Measurements from ENCODE around the gene MBOAT2. TPM values are rescaled to one million over a fixed set of nuclear protein-coding genes. Genes with fewer than 3 reads are reported as not detected.

The MBOAT2 gene
- total RNA-seq, 1 donor from 2014 or later, result 1.7 TPM

DNA sequence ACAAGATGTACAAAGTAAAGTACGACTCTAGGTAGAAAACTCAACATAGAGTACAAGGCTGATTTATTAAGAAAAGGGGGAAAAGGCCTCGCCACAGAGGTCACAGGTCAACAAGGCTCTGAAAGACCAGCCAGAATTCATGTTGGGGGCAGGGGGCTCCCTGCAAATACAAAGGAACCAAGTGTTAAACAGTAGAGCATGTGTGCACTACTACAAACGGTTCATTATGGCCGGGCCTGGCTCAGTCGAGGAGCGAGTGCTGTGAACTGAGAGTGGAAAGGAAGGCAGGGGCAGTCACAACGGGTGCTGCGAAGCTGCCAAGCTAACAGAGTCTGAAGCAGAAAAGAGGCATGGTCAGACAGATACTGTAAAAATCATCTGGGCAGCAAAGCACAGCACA lies 77.1 kb downstream of the MBOAT2 start:
- DNase-seq (no peak), ATAC-seq (ENCODE audit: low read depth) (no peak)
- Mint-ChIP-seq H3K27ac (no peak overlapping the region), H3K9me3 (peaks cover 4% of the 10 kb centered on the region), H3K4me3 (no peak overlapping the region), H3K27me3 (no peaks in the 10 kb centered on the region), H3K4me1 (no peaks in the 10 kb centered on the region), H3K36me3 (ENCODE audit: low read depth) (no peaks in the 10 kb centered on the region)
- ChIA-PET CTCF (no interaction called here), POLR2A (no interaction called here)
- intact Hi-C loops (cut with micrococcal nuclease), result no loop called here
- TF ChIP-seq, protein P1, sequence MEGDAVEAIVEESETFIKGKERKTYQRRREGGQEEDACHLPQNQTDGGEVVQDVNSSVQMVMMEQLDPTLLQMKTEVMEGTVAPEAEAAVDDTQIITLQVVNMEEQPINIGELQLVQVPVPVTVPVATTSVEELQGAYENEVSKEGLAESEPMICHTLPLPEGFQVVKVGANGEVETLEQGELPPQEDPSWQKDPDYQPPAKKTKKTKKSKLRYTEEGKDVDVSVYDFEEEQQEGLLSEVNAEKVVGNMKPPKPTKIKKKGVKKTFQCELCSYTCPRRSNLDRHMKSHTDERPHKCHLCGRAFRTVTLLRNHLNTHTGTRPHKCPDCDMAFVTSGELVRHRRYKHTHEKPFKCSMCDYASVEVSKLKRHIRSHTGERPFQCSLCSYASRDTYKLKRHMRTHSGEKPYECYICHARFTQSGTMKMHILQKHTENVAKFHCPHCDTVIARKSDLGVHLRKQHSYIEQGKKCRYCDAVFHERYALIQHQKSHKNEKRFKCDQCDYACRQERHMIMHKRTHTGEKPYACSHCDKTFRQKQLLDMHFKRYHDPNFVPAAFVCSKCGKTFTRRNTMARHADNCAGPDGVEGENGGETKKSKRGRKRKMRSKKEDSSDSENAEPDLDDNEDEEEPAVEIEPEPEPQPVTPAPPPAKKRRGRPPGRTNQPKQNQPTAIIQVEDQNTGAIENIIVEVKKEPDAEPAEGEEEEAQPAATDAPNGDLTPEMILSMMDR (IDR thresholded peaks at IDR 0.05), result no peak

DNA sequence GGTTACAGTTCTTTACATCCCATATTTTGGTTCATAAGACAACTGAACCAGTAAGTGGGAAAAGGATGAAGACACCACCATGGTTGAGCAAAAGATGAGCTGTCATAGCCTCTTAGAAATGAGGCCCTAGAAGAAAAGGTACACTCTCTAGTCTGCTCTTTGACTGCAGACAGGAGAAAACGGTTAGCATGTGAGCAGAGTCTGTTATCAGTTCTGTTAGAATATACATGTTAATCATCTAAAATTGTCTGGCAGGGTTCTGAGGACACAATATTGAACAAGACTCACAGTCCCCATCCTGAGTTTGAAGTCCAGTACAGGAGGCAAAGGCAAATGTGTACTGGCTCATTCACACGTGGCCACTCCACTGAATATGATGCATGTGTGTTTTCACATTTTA lies 78.1 kb downstream of the MBOAT2 start:
- Mint-ChIP-seq H3K27me3 (no peaks in the 10 kb centered on the region), H3K36me3 (ENCODE audit: low read depth) (no peaks in the 10 kb centered on the region), H3K4me3 (no peak overlapping the region), H3K9me3 (peaks cover 4% of the 10 kb centered on the region), H3K27ac (no peak overlapping the region), H3K4me1 (no peaks in the 10 kb centered on the region)
- intact Hi-C loops (cut with micrococcal nuclease), result no loop called here
- ChIA-PET CTCF (no interaction called here), POLR2A (no interaction called here)
- TF ChIP-seq, protein P1 (IDR thresholded peaks at IDR 0.05), result no peak
- no peak for ATAC-seq (ENCODE audit: low read depth)
- DNase-seq, result no peak

DNA sequence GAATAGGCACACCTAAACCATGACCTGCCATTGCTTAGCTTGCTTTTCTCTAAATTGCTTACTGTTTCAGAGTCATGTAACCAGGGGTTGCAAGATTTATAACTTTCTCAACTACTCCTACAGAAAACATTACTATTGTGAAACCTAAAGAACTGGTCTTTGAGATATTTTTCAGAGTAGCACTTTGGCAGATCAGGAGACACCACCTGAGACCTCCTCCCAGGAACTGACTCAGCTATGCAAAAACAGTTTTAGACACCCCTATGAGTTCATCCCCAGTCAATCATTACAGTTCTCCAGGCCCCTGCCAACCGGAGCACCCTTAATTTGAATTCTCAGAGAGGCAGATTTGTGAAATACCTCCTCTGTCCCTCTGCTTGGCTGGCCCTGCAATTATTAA lies 80.3 kb downstream of the MBOAT2 start:
- ChIA-PET POLR2A (no interaction called here), CTCF (no interaction called here)
- Mint-ChIP-seq H3K9me3 (no peaks in the 10 kb centered on the region), H3K27me3 (no peaks in the 10 kb centered on the region), H3K27ac (no peak overlapping the region), H3K36me3 (ENCODE audit: low read depth) (no peaks in the 10 kb centered on the region), H3K4me3 (no peak overlapping the region), H3K4me1 (no peaks in the 10 kb centered on the region)
- TF ChIP-seq, protein P1 (IDR thresholded peaks at IDR 0.05), result no peak
- intact Hi-C loops (cut with micrococcal nuclease), result no loop called here
- no peak for DNase-seq
- no peak for ATAC-seq (ENCODE audit: low read depth)

DNA sequence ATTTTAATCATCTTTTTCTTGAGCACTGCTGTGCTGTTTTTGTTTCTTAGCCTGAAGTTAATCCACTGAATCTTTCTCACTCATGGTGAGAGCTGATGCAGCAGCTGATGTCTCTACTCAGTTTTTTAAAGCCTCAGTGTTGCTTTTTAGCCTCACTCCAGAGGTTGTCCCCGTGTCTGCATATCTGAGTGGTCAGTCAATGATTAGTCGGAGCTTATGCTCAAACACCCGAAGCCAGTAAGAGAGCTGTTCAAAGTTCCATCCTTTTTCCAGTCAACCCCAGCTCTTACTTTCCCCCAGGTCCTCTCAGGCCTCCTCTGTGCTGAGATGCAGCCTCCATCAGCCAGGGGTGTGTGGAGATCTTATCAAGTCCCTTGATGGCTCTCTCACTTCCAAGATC lies 81.1 kb downstream of the MBOAT2 start:
- intact Hi-C loops (cut with micrococcal nuclease), result no loop called here
- ChIA-PET POLR2A (no interaction called here), CTCF (no interaction called here)
- TF ChIP-seq, protein P1 (IDR thresholded peaks at IDR 0.05), result no peak
- Mint-ChIP-seq H3K36me3 (ENCODE audit: low read depth) (no peaks in the 10 kb centered on the region), H3K4me1 (no peaks in the 10 kb centered on the region), H3K4me3 (no peak overlapping the region), H3K27ac (no peak overlapping the region), H3K27me3 (no peaks in the 10 kb centered on the region), H3K9me3 (no peaks in the 10 kb centered on the region)
- ATAC-seq (ENCODE audit: low read depth), result no peak
- DNase-seq, result no peak

DNA sequence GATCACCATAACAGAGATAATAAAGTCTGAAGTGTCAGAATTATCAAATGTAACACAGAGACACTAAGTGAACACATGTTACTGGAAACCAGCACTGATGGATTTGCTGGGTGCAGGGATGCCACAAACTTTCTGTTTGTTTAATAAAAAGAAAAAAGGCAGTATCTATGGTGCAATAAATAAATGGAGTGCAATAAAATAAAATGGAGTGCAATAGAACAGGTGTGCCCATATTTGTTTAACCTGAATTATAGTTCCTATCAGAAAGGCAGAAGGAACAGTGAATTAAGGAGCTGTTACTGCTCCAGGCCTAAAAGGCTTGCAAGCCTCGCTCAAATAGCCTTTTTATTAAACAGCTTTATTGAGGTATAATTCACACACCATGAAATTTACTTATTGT lies 85.1 kb downstream of the MBOAT2 start:
- no peak overlapping the region for H3K27ac Mint-ChIP-seq
- intact Hi-C loops (cut with micrococcal nuclease), result no loop called here
- no peaks in the 10 kb centered on the region for H3K36me3 Mint-ChIP-seq (ENCODE audit: low read depth)
- CTCF ChIA-PET, result no interaction called here
- H3K9me3 Mint-ChIP-seq, result peaks cover 5% of the 10 kb centered on the region
- H3K4me1 Mint-ChIP-seq, result no peaks in the 10 kb centered on the region
- H3K4me3 Mint-ChIP-seq, result no peak overlapping the region
- POLR2A ChIA-PET, result no interaction called here
- no peak for ATAC-seq (ENCODE audit: low read depth)
- no peak for DNase-seq
- TF ChIP-seq, protein P1 (IDR thresholded peaks at IDR 0.05), result no peak
- no peaks in the 10 kb centered on the region for H3K27me3 Mint-ChIP-seq
